Lower leg skin (tissue), 3 donors: ENCODE results near the gene TBX10.

ENCODE experiments used
- POLR2A ChIP-seq, 2 donors: fragments of 450-650 bp; IDR thresholded peaks; one replicate each; pipeline ENCODE4 v1.6.1; 2016 to 2017; ENCODE audit warnings: antibody characterized with exemption in 2 of 2, mild to moderate bottlenecking in 1 of 2, moderate library complexity in 1 of 2
- TF ChIP-seq, protein P1 (sequence below), 3 donors: fragments of 450-650 bp; IDR thresholded peaks; one replicate each; pipeline ENCODE4 v1.5.1; 2016; ENCODE audit warnings: antibody characterized with exemption in 3 of 3, mild to moderate bottlenecking in 3 of 3, moderate library complexity in 2 of 3

DNA sequence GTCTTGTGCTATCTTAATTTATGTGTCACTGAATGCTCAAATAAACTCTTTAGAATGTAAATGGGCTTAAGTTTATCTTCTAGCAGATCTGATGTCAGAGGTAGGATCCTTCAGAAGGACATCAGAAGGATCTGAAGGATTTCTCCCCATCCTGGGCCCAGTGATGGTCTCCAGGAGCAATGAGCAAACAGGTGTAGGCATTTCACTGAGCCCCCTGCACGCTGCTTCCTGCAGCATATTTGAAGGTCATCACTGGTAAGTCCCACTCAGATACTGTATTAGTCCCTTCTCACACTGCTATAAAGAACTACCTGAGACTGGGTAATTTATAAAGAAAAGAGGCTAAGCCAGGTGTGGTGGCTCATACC, 51.4 kb downstream of the TBX10 start:
- TF ChIP-seq, protein P1, sequence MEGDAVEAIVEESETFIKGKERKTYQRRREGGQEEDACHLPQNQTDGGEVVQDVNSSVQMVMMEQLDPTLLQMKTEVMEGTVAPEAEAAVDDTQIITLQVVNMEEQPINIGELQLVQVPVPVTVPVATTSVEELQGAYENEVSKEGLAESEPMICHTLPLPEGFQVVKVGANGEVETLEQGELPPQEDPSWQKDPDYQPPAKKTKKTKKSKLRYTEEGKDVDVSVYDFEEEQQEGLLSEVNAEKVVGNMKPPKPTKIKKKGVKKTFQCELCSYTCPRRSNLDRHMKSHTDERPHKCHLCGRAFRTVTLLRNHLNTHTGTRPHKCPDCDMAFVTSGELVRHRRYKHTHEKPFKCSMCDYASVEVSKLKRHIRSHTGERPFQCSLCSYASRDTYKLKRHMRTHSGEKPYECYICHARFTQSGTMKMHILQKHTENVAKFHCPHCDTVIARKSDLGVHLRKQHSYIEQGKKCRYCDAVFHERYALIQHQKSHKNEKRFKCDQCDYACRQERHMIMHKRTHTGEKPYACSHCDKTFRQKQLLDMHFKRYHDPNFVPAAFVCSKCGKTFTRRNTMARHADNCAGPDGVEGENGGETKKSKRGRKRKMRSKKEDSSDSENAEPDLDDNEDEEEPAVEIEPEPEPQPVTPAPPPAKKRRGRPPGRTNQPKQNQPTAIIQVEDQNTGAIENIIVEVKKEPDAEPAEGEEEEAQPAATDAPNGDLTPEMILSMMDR (IDR thresholded peaks at IDR 0.05) = no peak
- no peak for TF ChIP-seq POLR2A (IDR thresholded peaks at IDR 0.05)
